Activated CD4-positive, alpha-beta T cell treated with anti-CD3 and anti-CD28 coated beads for 1 hour (primary cell): ENCODE measurements around the gene MYO10.
"Not testable (repeated sequence)": the region's sequence is repeated elsewhere in the genome, so short reads cannot be mapped to it uniquely, and the experiment has no call there.

Source experiments
- DNase-seq: peaks from one replicate; pipeline ENCODE4 v3.0.0-alpha.2; 2020

The MYO10 gene

DNA sequence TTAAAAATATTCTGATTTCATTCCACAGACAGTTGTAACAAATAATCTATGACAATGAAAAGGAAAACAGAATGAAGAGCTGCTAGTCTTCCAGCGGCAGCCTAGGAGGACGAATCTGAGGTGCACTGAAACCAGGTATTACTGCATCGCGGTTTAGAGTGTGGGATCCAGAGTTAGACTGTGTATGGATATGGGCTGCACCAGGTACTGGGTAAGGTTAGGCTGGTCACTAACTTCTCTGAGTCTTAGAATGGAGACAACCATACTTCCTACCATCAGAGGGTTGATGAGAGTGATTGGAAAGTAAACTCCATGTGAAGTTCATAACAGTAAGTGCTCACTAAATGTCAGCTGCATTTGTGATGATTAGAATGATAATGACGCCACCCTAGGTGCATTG is 158.7 kb downstream of the MYO10 start:
- no peak for DNase-seq

DNA sequence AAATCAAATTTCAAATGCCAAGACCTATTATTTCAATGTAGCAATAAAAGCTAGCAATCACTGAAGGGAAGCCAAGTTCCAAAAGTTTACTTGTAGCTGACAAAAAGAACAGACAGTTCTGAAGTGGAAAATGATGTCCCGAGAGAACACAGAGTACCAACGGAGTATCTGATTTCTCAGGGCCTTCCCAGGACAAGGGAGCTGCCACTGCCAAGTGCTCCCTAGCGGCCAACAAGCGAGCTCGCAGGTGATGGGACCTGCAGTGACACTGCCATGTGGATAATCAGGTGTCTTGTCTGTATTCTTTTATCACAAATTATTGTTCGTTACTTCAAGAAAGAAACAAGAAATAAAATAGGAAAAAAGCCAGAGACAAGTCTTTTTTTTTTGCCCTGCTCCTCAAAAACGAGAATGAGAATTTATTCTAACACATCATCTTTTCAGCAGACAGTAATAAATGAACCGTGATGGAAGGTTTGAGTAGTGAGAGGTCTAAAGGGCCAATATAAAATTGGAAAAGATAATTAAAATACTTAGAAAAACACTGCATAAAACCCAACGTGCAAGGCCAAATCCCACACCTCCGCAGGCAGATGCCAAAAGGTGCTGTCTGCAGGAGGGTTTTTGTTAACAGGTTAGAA is 159.4 kb downstream of the MYO10 start:
- DNase-seq: no peak

DNA sequence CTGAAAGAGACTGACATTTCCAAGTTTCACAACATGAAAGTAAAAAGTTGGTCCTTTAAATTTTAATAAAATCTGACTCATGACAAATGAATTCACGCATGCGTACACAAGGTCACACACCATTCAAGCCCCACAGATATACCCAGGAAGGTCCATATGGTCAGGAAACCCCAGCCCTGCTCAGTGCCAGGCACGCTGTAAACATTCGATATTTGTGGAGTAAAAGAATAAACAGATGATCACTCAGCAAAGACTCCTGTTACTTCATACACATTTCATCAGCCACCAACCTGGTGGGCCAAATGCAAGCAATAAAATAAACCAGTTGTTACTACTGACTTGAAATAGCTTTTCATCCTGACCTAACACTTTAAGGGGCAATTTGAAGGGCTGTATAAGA is 161.3 kb downstream of the MYO10 start:
- DNase-seq: no peak

DNA sequence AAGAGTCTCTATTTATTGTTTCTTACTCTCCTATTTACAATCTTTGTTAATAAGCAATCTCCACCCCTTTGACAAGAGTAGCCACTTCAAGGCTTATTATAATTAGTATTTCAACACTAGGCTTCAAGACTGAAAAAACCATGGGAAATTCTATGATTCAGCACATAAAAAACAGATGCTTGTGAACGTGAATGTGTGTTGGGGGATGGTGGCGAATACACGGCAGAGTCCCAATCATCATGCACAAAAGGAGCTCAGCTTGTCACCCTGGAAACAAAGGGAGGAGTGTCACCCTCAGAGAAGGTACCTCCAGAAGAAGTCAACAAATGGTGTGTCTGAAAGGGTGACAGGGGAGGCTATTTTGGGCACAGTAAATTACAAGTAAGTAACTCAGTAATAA is 162.1 kb downstream of the MYO10 start:
- DNase-seq: no peak

DNA sequence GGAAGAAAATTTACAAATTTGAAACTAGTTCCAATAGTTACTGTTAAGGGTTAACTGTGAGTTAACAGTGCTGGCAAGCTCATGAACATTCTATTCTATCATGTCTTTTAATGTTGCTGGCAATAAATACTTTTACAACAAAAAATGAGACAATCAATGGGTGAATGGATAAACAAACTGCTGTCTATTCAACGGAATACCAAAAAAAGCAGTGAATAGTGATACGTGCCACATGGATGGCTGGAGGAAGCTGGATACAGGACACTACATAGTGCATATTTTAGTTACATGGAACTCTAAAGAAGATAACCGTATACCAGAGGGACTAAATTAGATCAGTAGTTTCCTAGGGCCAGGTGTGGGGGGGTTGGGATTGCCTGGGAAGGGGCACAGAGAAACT is 163.5 kb downstream of the MYO10 start:
- no peak for DNase-seq

DNA sequence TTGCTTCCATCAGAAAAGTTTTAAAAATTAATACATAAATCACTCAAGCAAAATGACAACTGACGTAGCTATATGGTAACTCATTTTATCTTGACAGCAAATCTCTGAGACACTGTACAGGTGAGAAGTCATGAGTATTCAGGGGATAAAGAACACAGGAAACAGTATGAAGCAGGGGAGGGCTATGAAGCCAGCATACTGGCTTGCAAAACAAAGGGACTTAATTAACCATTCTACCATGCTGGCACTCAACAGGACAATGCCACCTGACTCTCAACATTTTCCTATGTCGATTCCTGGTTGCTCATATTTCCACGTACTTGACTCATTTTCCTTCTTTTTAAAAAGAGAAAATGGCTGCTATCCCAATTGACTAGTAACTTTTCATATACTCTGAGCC is 167.9 kb downstream of the MYO10 start:
- DNase-seq: no peak

DNA sequence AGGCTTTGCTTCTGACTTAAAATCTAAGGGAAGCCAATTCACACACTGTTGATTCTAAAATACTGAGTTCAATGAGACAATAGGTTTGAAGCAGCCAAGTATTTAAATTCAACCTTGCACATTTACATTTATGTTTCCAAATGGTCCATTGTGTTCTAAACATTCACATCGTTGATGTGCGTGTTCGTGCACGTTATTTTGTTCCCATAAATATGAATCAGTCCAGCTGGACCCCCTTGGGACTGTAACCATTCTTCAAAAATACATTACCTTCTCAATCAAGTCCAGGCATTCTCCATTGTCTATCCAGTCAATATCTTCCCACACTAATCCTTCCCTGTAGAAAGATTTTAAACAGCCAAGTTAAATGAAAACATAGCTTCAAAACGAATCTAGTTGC is 172.9 kb downstream of the MYO10 start:
- DNase-seq: no peak

DNA sequence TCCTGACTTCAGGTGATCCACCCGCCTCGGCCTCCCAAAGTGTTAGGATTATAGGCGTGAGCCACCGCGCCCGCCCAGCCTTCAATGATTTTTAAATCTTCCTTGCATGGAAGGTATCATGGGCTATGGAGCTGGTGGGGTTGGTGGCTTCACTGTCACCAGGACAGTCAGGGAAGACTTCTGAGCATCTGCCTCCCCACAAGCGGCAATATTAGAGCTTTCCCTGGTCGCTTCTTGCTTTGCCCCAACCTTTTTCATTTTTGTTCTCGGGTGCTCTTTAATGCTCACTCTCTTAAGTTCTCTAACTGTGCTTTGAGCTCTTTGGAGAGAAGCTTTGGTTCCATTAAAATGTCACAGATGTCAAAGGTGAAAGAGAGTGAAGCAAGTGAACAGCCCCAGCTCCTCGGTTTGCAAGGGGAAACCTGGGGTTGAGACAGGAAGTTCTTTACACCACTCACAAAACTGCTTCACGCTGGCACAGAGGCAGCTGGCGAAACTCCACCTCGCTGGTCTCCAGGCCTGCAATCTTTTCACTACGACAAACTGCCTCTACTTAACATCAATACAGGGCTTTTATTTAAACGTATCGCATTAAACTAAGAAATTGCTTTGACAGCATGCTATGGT is 176.8 kb downstream of the MYO10 start:
- no peak for DNase-seq

DNA sequence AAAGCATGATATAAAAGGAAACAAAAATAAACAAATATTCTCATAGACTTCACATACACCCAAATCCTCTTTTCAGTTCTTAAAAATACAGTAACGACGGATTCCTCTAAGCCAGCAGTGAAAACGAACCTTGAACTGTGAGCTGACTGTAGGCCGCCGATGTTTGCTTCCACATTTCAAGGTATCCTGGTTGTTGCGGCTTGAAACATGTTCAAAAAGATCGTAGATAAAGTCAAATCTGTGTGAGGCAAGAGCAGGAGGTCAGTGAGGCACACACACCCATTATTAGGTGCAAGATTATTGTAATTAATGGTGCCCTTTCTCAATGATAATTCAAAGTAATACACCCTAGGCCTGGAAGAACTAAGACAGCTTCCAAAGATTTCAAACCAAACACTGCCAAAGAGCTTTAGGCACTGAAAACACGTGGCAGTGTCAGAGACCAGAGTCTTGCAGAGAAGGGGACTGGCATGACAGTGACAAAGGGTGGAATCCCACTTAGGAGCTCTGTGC is 178.0 kb downstream of the MYO10 start:
- DNase-seq: no peak

DNA sequence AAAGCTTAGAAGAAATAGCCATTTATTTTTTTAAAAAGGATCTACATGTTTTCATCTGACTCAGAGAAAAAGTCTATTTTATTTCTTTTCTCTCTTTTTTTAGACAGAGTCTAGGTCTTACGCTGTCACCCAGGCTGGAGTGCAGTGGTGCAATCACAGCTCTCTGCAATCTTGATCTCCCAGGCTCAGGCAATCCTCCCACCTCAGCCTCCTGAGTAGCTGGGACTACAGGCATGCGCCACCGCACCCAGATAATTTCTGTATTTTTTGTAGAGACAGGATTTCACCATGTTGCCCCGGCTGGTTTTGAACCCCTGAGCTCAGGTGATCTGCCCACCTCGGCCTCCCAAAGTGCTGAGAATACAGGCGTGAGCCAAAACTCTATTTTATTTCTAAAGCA is 178.5 kb downstream of the MYO10 start:
- not testable (repeated sequence) for DNase-seq

DNA sequence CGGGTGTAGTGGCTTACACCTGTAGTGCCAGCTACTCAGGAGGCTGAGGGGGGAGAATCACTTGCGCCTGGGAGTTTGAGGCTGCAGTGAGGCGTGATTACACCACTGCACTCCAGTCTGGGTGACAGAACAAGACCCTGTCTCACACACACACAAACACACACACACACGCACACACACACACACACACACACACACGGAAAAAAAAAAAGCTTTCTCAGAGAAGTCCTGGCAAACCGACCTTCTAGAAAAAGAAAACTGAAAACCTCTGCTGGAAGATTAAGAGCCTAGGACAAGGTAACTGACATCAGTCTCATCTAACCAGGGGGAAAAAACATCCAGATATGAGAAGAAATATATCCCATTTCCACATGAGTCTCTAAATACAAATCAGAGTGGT is 178.9 kb downstream of the MYO10 start:
- no peak for DNase-seq

DNA sequence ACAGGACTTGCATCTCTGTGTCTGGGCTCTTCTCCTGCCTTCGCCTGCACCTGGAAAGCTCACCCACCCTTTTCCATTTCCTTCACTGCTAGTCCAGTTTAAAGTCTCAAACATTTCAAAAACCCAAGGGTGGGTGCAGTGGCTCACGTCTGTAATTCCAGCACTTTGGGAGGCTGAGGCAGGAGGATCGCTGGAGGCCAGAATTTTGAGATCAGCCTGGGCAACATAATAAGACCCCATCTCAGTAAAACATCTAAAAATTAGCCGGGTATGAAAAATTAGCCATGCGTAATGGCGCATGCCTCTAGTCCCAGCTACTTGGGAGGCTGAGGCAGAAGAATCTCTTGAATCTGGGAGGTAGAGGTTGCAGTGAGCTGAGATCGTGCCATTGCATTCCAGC is 179.4 kb downstream of the MYO10 start:
- no peak for DNase-seq

DNA sequence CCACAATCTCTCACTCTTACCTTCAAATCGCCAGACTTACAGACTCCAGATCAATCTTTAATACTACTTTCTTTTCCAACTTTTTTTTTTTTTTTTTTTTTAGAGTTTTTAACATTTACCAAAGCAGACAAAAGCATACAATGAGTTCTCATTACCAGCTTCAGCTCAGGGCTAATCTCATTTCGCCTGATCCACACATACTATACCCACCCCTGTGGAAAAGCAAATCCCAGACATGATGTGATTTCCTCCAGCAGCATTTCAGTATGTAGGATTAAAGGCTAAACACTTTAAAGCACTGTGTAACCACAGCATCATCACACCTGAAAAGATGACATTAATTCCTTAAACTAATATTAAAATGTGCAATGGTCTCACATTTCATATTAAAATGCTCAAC is 180.4 kb downstream of the MYO10 start:
- no peak for DNase-seq

DNA sequence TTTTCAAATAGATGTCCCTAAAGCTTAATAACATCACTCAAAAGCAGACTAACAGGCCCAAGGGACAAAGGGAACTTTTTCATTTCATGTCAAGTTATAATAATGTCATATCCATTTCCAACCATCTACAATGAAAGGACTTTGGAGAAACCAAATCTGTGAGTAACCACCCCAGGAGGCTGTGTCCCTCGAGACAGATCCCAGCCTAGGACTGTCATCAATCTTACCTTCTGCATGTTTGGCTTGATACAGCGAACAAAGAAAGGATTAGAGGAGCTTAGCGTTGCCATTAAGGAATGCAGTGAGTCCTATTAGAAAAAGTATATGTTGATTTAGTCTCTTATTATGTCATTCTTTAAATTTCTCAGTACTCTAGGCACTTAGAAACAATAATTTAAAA is 181.5 kb downstream of the MYO10 start:
- DNase-seq: no peak

DNA sequence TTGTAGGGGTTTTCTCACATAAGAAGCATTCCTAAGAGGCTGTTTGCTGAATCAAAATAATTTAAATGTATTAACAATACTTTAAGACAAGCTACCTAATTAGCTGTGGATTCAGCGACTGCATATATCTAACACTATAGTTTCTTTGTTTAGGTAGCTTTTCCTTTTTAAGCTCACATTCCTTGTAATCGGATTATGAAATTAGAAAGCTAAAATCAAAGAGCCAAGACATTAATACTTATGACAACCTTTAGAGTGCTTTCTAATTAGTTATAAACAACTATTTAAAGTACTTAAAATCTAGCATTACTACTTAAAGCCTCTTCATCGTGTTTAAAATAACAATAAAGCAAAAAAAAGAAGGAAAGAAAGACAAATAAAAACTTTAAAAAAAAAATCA is 182.0 kb downstream of the MYO10 start:
- DNase-seq: no peak

DNA sequence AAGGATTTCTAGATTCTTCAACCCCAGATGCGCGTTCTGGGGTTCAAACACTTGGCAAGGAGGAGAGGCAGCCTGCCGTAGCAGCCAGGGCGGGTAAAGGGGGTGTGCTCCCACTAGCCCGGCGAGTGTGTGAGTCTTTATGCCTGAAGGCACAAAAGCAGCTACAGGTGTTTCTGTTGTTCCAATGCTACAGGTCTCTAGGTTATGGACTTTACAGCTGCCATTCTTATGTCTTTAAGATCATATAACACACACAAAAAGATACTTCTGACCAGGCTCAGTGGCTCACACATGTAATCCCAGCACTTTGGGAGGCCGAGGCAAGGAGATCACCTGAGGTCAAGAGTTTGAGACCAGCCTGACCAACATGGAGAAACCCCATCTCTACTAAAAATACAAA is 185.6 kb downstream of the MYO10 start:
- no peak for DNase-seq

DNA sequence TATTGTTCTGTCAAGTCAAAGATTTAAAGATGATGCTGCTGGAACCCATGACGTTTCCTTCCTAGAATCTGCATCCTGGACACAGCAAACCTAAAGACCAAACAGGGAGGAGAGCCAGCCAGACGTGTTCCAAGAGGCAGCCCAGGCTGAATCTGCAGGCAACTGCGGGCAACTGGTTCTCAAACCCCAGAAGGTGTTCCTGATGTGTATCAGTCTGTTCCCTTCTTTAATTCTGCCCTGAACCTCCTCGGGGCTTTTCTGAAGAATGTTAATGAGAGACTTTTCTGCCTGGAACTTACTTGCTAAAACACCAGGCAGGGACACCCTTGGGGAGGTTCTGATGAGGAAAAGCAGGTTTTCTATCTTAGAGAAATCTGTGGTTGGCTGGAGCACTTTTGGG is 186.5 kb downstream of the MYO10 start:
- DNase-seq: no peak

DNA sequence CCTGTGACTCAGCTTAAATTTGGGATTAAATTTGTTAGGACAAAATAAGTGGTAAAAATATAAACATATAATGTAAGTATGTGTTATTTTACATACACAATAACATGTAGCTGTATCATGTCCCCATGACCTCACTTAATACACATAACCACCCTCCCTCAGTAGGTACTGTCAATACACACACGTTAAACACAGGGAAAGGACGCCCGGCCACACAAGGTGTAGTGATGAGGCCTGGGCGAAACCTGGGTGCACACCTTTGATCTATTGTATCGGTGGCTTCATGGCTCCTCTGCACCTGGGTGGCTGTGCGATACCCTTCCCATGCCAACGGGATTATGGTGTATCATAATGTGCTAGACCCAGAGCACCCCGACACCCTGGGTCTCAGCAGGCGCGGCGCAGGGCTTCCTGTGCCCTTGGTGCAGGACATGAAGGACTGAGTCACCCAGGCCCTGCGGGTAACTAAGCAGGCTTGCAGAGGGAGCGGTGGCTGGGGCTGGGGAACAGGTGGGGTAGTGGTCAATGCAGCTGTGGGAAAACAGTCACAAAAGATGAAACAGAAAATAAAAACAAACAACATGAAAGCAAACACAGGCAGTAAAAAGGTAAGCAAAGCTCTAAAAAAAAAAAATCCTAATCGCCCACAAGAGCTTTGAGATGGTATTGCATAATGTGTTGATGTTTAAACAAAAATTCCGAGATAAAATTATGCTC is 191.8 kb downstream of the MYO10 start:
- DNase-seq: no peak

DNA sequence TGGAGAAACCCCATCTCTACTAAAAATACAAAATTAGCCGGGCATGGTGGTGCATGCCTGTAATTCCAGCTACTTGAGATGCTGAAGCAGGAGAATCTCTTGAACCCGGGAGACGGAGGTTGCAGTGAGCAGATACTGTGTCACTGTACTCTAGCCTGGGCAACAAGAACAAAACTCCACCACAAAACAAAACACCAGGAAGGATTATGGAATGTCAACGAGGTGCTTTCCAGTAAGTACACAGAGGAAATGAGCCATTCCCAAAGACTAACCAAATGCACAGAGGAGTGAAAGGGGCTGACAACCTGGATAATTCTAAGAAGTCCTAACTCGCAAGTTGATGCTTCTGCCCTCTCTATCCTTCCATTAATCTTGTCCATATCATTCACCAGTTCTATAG is 193.2 kb downstream of the MYO10 start:
- DNase-seq: no peak

DNA sequence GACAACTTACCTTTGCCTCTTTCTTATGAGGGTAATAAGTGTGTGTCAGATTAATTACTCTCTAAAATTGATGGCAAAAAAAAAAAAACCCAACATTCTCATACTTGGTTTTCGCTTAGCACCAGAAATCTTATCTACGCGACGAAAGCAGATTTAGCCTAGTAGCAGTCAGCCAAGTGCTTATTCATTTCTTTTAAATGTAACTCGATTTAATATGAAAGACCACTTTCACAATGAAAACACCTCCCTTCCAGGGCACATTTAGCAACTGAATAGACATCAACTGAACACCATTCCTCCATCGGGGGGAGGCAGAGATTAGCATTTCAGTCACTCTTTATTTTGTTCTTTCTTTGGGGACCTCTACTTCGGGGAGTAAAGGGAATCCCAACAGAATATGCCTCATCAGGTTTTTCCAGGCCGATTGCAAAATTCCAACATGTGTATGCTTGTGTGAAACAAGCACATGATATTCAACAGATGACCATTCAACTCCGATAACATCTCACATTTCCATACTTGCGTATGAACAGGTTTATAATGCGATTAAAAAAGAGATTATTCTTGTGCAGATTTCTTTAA is 195.2 kb downstream of the MYO10 start:
- no peak for DNase-seq

DNA sequence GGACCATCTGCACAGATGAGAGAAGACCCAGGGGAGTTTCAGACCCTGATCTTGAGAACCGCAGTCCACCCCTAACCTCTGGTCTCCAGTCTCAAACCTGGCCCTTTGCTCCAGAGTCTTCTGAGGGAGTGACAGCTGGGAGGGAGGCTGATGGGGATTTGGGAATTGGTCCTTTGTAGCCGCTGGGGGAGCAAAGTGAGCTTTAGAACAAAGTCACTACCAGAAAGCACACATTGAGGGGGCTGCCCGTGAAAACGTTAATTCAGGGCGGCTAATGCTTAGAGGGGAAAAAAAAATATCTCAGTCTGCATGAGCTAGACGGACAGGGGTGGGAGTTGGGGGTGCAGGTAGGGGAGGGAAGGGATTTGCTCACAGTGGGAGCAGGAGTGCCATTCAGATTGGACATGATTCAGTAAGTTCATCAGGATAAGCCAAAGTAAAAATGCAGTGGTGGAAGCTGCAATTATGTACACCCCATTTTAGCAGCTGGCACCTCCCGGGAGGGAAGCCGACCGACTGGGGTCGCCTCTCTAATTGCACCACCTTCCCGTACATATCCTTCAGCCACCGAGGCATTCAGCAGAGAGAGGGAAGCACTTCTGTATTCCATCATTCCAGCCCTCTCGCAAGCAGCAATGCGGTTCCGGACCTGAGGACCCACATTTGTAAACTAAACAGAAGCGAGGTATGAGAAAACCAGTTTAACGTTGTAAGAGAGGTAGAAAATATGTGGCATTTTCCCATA is 195.8 kb downstream of the MYO10 start:
- no peak for DNase-seq

DNA sequence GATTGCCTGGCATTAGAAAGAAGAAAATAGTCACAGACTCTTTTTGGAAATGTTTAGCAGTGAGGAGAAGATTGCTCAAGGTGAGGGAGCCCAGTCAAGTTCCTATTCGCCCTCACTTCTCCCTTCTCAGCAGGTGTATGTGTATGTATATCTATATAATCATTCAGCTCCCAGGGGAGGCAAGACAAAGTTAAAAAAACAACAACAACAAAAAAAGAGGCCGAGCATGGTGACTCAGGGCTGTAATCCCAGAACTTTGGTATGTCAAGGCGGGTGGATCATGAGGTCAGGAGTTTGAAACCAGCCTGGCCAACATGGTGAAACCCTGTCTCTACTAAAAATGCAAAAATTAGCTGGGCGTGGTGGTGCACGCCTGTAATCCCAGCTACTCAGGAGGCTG is 197.7 kb downstream of the MYO10 start:
- DNase-seq: not testable (repeated sequence)
